SK-N-SH treated with all-trans-retinoic acid at 6 μM for 48 hours (cell line): Measurements from ENCODE around the gene TNPO3.

Source experiments
- ARNTL ChIP-seq: fragments of 450-650 bp; formaldehyde crosslinking; IDR thresholded peaks from 2 replicates; pipeline ENCODE4 v1.5.0; 2020; ENCODE audit warnings: low read depth, mild to moderate bottlenecking, moderate library complexity, borderline replicate concordance
- CREB5 ChIP-seq: fragments of 250-450 bp; sonication (Bioruptor Pico); IDR thresholded peaks from 2 replicates; pipeline ENCODE4 v1.5.1; 2020; ENCODE audit warnings: low read depth, mild to moderate bottlenecking, moderate library complexity
- CSDC2 ChIP-seq: fragments of 250-450 bp; sonication (Bioruptor Pico); IDR thresholded peaks from 2 replicates; pipeline ENCODE4 v1.5.0; 2020; ENCODE audit warnings: mild to moderate bottlenecking, moderate library complexity
- CSRNP3 ChIP-seq: fragments of 250-450 bp; sonication (Bioruptor Pico); IDR thresholded peaks from 2 replicates; pipeline ENCODE4 v1.5.1; 2021; ENCODE audit warnings: mild to moderate bottlenecking, moderate library complexity
- GLIS3 ChIP-seq: fragments of 250-450 bp; sonication (Bioruptor Pico); IDR thresholded peaks from 2 replicates; pipeline ENCODE4 v1.5.0; 2020; ENCODE audit warnings: mild to moderate bottlenecking, moderate library complexity
- PATZ1 ChIP-seq: fragments of 250-450 bp; sonication (Bioruptor Pico); IDR thresholded peaks from 2 replicates; pipeline ENCODE4 v1.8.0; 2020; ENCODE audit warnings: mild to moderate bottlenecking, moderate library complexity, borderline replicate concordance
- POU6F1 ChIP-seq: fragments of 250-450 bp; sonication (Bioruptor Pico); IDR thresholded peaks from 2 replicates; pipeline ENCODE4 v1.8.0; 2021; ENCODE audit warnings: low read depth, mild to moderate bottlenecking, moderate library complexity, borderline replicate concordance
- RARB ChIP-seq: fragments of 250-450 bp; sonication (Bioruptor Pico); IDR thresholded peaks from 2 replicates; pipeline ENCODE4 v1.8.0; 2021; ENCODE audit warnings: mild to moderate bottlenecking, moderate library complexity
- ZC3H10 ChIP-seq: fragments of 250-450 bp; sonication (Bioruptor Pico); IDR thresholded peaks from 2 replicates; pipeline ENCODE4 v1.5.1; 2021; ENCODE audit warnings: mild to moderate bottlenecking, moderate library complexity
- ZFP3 ChIP-seq: fragments of 250-450 bp; sonication (Bioruptor Pico); IDR thresholded peaks from 2 replicates; pipeline ENCODE4 v1.5.0; 2020; ENCODE audit warnings: mild to moderate bottlenecking, moderate library complexity
- ZFP30 ChIP-seq: fragments of 450-650 bp; formaldehyde crosslinking; IDR thresholded peaks from 2 replicates; pipeline ENCODE4 v1.5.0; 2022; ENCODE audit warnings: mild to moderate bottlenecking, moderate library complexity
- ZNF565 ChIP-seq: fragments of 450-650 bp; formaldehyde crosslinking; conservative IDR thresholded peaks from 2 replicates; pipeline ENCODE4 v1.5.0; 2020; ENCODE audit warnings: low read depth, mild to moderate bottlenecking, moderate library complexity
- ZNF70 ChIP-seq: fragments of 450-650 bp; formaldehyde crosslinking; IDR thresholded peaks from 2 replicates; pipeline ENCODE4 v1.5.0; 2020; ENCODE audit warnings: mild to moderate bottlenecking, moderate library complexity
- ZNF8 ChIP-seq: fragments of 450-650 bp; formaldehyde crosslinking; IDR thresholded peaks from 2 replicates; pipeline ENCODE4 v1.5.0; 2020; ENCODE audit warnings: mild to moderate bottlenecking, moderate library complexity

GRCh38 chr7:128912281-128912680, 142.6 kb downstream of the TNPO3 start:
- no peak for TF ChIP-seq ZNF70 (CRISPR knock-in tag)
- no peak for TF ChIP-seq ZC3H10 (CRISPR knock-in tag)
- TF ChIP-seq ZNF565 = no peak
- TF ChIP-seq ZFP3 = no peak
- no peak for TF ChIP-seq PATZ1 (CRISPR knock-in tag)
- TF ChIP-seq RARB (CRISPR knock-in tag) = no peak
- no peak for TF ChIP-seq ARNTL (CRISPR knock-in tag)
- no peak for TF ChIP-seq ZFP30 (CRISPR knock-in tag)
- TF ChIP-seq GLIS3 (CRISPR knock-in tag) = no peak
- no peak for TF ChIP-seq CREB5
- no peak for TF ChIP-seq ZNF8 (CRISPR knock-in tag)
- no peak for TF ChIP-seq CSRNP3 (CRISPR knock-in tag)
- TF ChIP-seq CSDC2 (CRISPR knock-in tag) = no peak
- TF ChIP-seq POU6F1 (CRISPR knock-in tag) = no peak
